ENCODE results near the gene TEX28. TPM values are rescaled to one million over a fixed set of nuclear protein-coding genes. Genes with fewer than 3 reads are reported as not detected.

TEX28 gene
- total RNA-seq, 1 donor from 2014 or later, result not detected

- no peaks in the 10 kb centered on the region for H3K36me3 ChIP-seq (ENCODE audit: control insufficient read depth in 3 of 3, insufficient read depth in 3 of 3, low read length in 3 of 3)
- no peak overlapping the region for H3K27ac ChIP-seq (ENCODE audit: low read depth, low read length)
- no peaks in the 10 kb centered on the region for H3K9me3 ChIP-seq (ENCODE audit: control insufficient read depth in 3 of 3, low read length in 3 of 3)
- H3K4me1 ChIP-seq (ENCODE audit: control insufficient read depth in 3 of 3, insufficient read depth in 3 of 3, low read length in 3 of 3), result peaks cover 14 to 20% (median 17%) of the 10 kb centered on the region in 3 donors
- H3K4me3 ChIP-seq (ENCODE audit: low read length in 3 of 3), result no peak overlapping the region
- H3K27me3 ChIP-seq (ENCODE audit: control insufficient read depth in 3 of 3, insufficient read depth in 3 of 3, low read length in 3 of 3), result no peaks in the 10 kb centered on the region
- H3K9ac ChIP-seq (ENCODE audit: low read depth in 1 of 3, low read length in 3 of 3), result no peak overlapping the region
These were observed 33.7 kb upstream of the TEX28 start for GRCh38 chrX:154328646-154329045.

DNA sequence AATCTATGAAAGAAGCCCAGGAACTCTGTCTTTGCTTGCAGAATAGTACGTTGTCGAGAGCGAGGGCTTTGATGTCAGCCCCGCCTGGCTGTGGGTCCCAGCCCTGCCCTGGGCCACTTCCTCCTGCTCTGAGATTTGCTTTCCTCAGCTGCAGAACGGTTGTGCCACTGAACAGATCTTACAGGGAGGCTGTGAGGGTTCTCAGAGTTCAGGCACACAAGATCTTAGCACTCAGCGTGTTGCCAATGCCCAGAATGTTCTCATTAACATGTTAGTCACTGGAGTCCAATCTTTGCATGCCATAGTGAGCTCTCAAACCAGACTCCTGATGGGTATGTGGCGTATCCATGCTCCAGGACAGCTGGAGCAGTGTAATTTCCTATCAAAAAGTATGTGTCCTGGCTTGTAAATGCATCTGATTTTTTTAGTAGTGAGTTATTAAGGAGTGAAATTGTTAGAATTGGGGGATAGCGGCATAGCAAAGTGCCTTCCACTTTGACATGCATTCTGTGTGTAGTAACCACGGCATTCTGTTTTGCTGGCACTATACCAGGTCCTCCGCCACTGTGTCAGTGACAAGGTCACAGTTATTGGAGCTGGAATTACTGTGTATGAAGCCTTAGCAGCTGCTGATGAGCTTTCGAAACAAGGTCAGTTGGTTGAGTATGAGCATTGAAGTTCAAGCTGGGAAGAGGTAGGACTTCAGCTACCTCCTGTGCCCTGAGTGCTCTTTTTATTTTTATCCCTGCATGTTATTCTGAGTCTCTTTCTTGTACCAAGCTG is 32.3 kb upstream of the TEX28 start:
- H3K9me3 ChIP-seq (ENCODE audit: control insufficient read depth in 3 of 3, low read length in 3 of 3), result no peaks in the 10 kb centered on the region
- H3K27ac ChIP-seq (ENCODE audit: low read depth, low read length), result no peak overlapping the region
- no peaks in the 10 kb centered on the region for H3K27me3 ChIP-seq (ENCODE audit: control insufficient read depth in 3 of 3, insufficient read depth in 3 of 3, low read length in 3 of 3)
- H3K4me3 ChIP-seq (ENCODE audit: low read length in 3 of 3), result peak overlapping the region in 2 of 3 donors; percentile 23 to 35
- H3K9ac ChIP-seq (ENCODE audit: low read depth in 1 of 3, low read length in 3 of 3), result peak overlapping the region in 2 of 3 donors; percentile 16 to 33
- peaks cover 14 to 20% (median 17%) of the 10 kb centered on the region in 3 donors for H3K4me1 ChIP-seq (ENCODE audit: control insufficient read depth in 3 of 3, insufficient read depth in 3 of 3, low read length in 3 of 3)
- no peaks in the 10 kb centered on the region for H3K36me3 ChIP-seq (ENCODE audit: control insufficient read depth in 3 of 3, insufficient read depth in 3 of 3, low read length in 3 of 3)

GRCh38 chrX:154325541-154325940 is 30.6 kb upstream of the TEX28 start:
- H3K4me1 ChIP-seq (ENCODE audit: control insufficient read depth in 3 of 3, insufficient read depth in 3 of 3, low read length in 3 of 3), result peaks cover 14 to 20% (median 17%) of the 10 kb centered on the region in 3 donors
- no peaks in the 10 kb centered on the region for H3K36me3 ChIP-seq (ENCODE audit: control insufficient read depth in 3 of 3, insufficient read depth in 3 of 3, low read length in 3 of 3)
- no peaks in the 10 kb centered on the region for H3K9me3 ChIP-seq (ENCODE audit: control insufficient read depth in 3 of 3, low read length in 3 of 3)
- H3K4me3 ChIP-seq (ENCODE audit: low read length in 3 of 3), result no peak overlapping the region
- H3K27me3 ChIP-seq (ENCODE audit: control insufficient read depth in 3 of 3, insufficient read depth in 3 of 3, low read length in 3 of 3), result no peaks in the 10 kb centered on the region
- H3K27ac ChIP-seq (ENCODE audit: low read depth, low read length), result no peak overlapping the region
- H3K9ac ChIP-seq (ENCODE audit: low read depth in 1 of 3, low read length in 3 of 3), result no peak overlapping the region

- Histone ChIP-seq H3K36me3 (ENCODE audit: control insufficient read depth in 3 of 3, insufficient read depth in 3 of 3, low read length in 3 of 3) (no peaks in the 10 kb centered on the region), H3K9me3 (ENCODE audit: control insufficient read depth in 3 of 3, low read length in 3 of 3) (no peaks in the 10 kb centered on the region), H3K4me1 (ENCODE audit: control insufficient read depth in 3 of 3, insufficient read depth in 3 of 3, low read length in 3 of 3) (peaks cover 14 to 18% (median 17%) of the 10 kb centered on the region in 3 donors), H3K4me3 (ENCODE audit: low read length in 3 of 3) (no peak overlapping the region), H3K9ac (ENCODE audit: low read depth in 1 of 3, low read length in 3 of 3) (no peak overlapping the region), H3K27me3 (ENCODE audit: control insufficient read depth in 3 of 3, insufficient read depth in 3 of 3, low read length in 3 of 3) (no peaks in the 10 kb centered on the region), H3K27ac (ENCODE audit: low read depth, low read length) (no peak overlapping the region)
These were observed 28.6 kb upstream of the TEX28 start for GRCh38 chrX:154323537-154323936.

- H3K4me1 ChIP-seq (ENCODE audit: control insufficient read depth in 3 of 3, insufficient read depth in 3 of 3, low read length in 3 of 3), result peaks cover 10 to 15% (median 15%) of the 10 kb centered on the region in 3 donors
- no peak overlapping the region for H3K9ac ChIP-seq (ENCODE audit: low read depth in 1 of 3, low read length in 3 of 3)
- H3K36me3 ChIP-seq (ENCODE audit: control insufficient read depth in 3 of 3, insufficient read depth in 3 of 3, low read length in 3 of 3), result no peaks in the 10 kb centered on the region
- no peak overlapping the region for H3K27ac ChIP-seq (ENCODE audit: low read depth, low read length)
- H3K27me3 ChIP-seq (ENCODE audit: control insufficient read depth in 3 of 3, insufficient read depth in 3 of 3, low read length in 3 of 3), result no peaks in the 10 kb centered on the region
- no peak overlapping the region for H3K4me3 ChIP-seq (ENCODE audit: low read length in 3 of 3)
- no peaks in the 10 kb centered on the region for H3K9me3 ChIP-seq (ENCODE audit: control insufficient read depth in 3 of 3, low read length in 3 of 3)
These were observed 28.0 kb upstream of the TEX28 start for GRCh38 chrX:154322890-154323289.

GRCh38 chrX:154321594-154321993 is 26.7 kb upstream of the TEX28 start:
- H3K27me3 ChIP-seq (ENCODE audit: control insufficient read depth in 3 of 3, insufficient read depth in 3 of 3, low read length in 3 of 3), result peaks cover 0 to 2% (median 0%) of the 10 kb centered on the region in 3 donors
- H3K4me1 ChIP-seq (ENCODE audit: control insufficient read depth in 3 of 3, insufficient read depth in 3 of 3, low read length in 3 of 3), result peaks cover 0 to 5% (median 3%) of the 10 kb centered on the region in 3 donors
- H3K4me3 ChIP-seq (ENCODE audit: low read length in 3 of 3), result no peak overlapping the region
- H3K9ac ChIP-seq (ENCODE audit: low read depth in 1 of 3, low read length in 3 of 3), result no peak overlapping the region
- H3K9me3 ChIP-seq (ENCODE audit: control insufficient read depth in 3 of 3, low read length in 3 of 3), result no peaks in the 10 kb centered on the region
- H3K27ac ChIP-seq (ENCODE audit: low read depth, low read length), result no peak overlapping the region
- H3K36me3 ChIP-seq (ENCODE audit: control insufficient read depth in 3 of 3, insufficient read depth in 3 of 3, low read length in 3 of 3), result no peaks in the 10 kb centered on the region

- peaks cover 0 to 1% (median 0%) of the 10 kb centered on the region in 3 donors for H3K4me1 ChIP-seq (ENCODE audit: control insufficient read depth in 3 of 3, insufficient read depth in 3 of 3, low read length in 3 of 3)
- no peaks in the 10 kb centered on the region for H3K9me3 ChIP-seq (ENCODE audit: control insufficient read depth in 3 of 3, low read length in 3 of 3)
- H3K27me3 ChIP-seq (ENCODE audit: control insufficient read depth in 3 of 3, insufficient read depth in 3 of 3, low read length in 3 of 3), result peaks cover 0 to 2% (median 0%) of the 10 kb centered on the region in 3 donors
- H3K36me3 ChIP-seq (ENCODE audit: control insufficient read depth in 3 of 3, insufficient read depth in 3 of 3, low read length in 3 of 3), result no peaks in the 10 kb centered on the region
- no peak overlapping the region for H3K4me3 ChIP-seq (ENCODE audit: low read length in 3 of 3)
- no peak overlapping the region for H3K9ac ChIP-seq (ENCODE audit: low read depth in 1 of 3, low read length in 3 of 3)
- H3K27ac ChIP-seq (ENCODE audit: low read depth, low read length), result no peak overlapping the region
These were observed 26.2 kb upstream of the TEX28 start for GRCh38 chrX:154321152-154321551.

DNA sequence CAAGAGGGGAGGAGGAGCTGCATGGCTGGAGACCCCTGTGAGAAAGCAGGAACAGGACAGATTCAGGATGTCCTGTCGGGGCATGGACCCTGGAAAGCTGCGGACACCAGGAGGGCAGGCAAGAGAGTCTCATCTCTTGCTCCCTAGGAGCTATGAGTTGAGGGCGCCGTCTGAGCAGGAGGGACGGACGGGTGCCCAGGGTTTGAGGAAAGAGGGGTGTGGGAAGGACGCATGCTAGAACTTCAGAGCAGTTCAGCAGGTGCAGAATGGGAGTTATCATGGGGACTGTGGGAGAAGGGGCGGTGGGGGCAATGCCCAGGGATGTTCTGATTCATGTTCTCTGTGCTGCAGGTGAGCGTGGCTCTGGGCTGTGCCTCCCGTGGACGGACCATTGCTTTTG is 25.5 kb upstream of the TEX28 start:
- H3K4me1 ChIP-seq (ENCODE audit: control insufficient read depth in 3 of 3, insufficient read depth in 3 of 3, low read length in 3 of 3), result no peaks in the 10 kb centered on the region

DNA sequence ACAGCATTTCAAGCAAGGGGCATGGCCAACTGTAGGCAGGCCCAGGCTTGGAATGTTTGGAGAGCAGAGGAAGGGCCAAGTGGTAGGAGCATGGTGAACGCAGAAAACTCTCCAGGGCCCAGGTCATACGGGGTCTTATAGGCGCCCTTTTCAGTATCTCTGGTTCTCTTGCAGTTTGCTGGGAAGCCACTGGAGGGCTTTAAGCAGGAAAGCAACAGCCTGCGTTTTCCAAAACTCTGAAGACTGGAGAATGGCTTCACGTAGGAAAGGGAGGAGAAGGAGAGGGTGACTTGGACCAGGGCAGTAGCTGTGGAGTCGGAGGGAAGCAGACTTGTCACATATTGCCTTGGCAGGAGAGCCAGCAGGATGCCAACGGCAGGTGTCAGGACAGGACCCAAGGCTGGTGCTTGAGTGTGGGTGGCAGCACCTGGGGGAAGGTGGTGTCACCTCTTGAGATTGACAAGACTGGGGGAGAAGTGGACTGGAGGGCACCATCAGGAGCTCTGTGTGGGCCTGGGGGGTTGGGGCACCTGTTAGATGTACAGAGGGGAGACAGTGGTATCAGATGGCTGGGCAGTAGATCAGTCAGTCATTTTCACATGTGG is 22.6 kb upstream of the TEX28 start:
- Histone ChIP-seq H3K27me3 (ENCODE audit: control insufficient read depth in 3 of 3, insufficient read depth in 3 of 3, low read length in 3 of 3) (peaks cover 0 to 2% (median 0%) of the 10 kb centered on the region in 3 donors), H3K36me3 (ENCODE audit: control insufficient read depth in 3 of 3, insufficient read depth in 3 of 3, low read length in 3 of 3) (no peaks in the 10 kb centered on the region), H3K9me3 (ENCODE audit: control insufficient read depth in 3 of 3, low read length in 3 of 3) (no peaks in the 10 kb centered on the region), H3K4me3 (ENCODE audit: low read length in 3 of 3) (no peak overlapping the region), H3K9ac (ENCODE audit: low read depth in 1 of 3, low read length in 3 of 3) (no peak overlapping the region), H3K27ac (ENCODE audit: low read depth, low read length) (no peak overlapping the region), H3K4me1 (ENCODE audit: control insufficient read depth in 3 of 3, insufficient read depth in 3 of 3, low read length in 3 of 3) (no peaks in the 10 kb centered on the region)

More for the DNA sequence above, 25.5 kb upstream of the TEX28 start:
- no peaks in the 10 kb centered on the region for H3K9me3 ChIP-seq (ENCODE audit: control insufficient read depth in 3 of 3, low read length in 3 of 3)
- H3K27me3 ChIP-seq (ENCODE audit: control insufficient read depth in 3 of 3, insufficient read depth in 3 of 3, low read length in 3 of 3), result peaks cover 0 to 2% (median 0%) of the 10 kb centered on the region in 3 donors
- H3K9ac ChIP-seq (ENCODE audit: low read depth in 1 of 3, low read length in 3 of 3), result no peak overlapping the region
- no peak overlapping the region for H3K27ac ChIP-seq (ENCODE audit: low read depth, low read length)
- H3K4me3 ChIP-seq (ENCODE audit: low read length in 3 of 3), result no peak overlapping the region
- H3K36me3 ChIP-seq (ENCODE audit: control insufficient read depth in 3 of 3, insufficient read depth in 3 of 3, low read length in 3 of 3), result no peaks in the 10 kb centered on the region

- Histone ChIP-seq H3K9ac (ENCODE audit: low read depth in 1 of 3, low read length in 3 of 3) (no peak overlapping the region), H3K4me1 (ENCODE audit: control insufficient read depth in 3 of 3, insufficient read depth in 3 of 3, low read length in 3 of 3) (no peaks in the 10 kb centered on the region), H3K4me3 (ENCODE audit: low read length in 3 of 3) (no peak overlapping the region), H3K36me3 (ENCODE audit: control insufficient read depth in 3 of 3, insufficient read depth in 3 of 3, low read length in 3 of 3) (no peaks in the 10 kb centered on the region), H3K27ac (ENCODE audit: low read depth, low read length) (no peak overlapping the region), H3K9me3 (ENCODE audit: control insufficient read depth in 3 of 3, low read length in 3 of 3) (no peaks in the 10 kb centered on the region), H3K27me3 (ENCODE audit: control insufficient read depth in 3 of 3, insufficient read depth in 3 of 3, low read length in 3 of 3) (peaks cover 0 to 2% (median 0%) of the 10 kb centered on the region in 3 donors)
These were observed 20.5 kb upstream of the TEX28 start for GRCh38 chrX:154315416-154315815.
